HG02884 (cell line): ENCODE measurements around the gene CPT1A.
A peak's percentile ranks its signal among the peaks of the same experiment; 100 is the strongest.

Experiments used
- ATAC-seq: cut with Tn5 transposase; IDR thresholded peaks from one replicate; pipeline ENCODE4 v1.9.1; 2021; ENCODE audit warnings: mild to moderate bottlenecking, moderate library complexity; ENCODE audit not compliant: unreplicated experiment

The CPT1A gene

DNA sequence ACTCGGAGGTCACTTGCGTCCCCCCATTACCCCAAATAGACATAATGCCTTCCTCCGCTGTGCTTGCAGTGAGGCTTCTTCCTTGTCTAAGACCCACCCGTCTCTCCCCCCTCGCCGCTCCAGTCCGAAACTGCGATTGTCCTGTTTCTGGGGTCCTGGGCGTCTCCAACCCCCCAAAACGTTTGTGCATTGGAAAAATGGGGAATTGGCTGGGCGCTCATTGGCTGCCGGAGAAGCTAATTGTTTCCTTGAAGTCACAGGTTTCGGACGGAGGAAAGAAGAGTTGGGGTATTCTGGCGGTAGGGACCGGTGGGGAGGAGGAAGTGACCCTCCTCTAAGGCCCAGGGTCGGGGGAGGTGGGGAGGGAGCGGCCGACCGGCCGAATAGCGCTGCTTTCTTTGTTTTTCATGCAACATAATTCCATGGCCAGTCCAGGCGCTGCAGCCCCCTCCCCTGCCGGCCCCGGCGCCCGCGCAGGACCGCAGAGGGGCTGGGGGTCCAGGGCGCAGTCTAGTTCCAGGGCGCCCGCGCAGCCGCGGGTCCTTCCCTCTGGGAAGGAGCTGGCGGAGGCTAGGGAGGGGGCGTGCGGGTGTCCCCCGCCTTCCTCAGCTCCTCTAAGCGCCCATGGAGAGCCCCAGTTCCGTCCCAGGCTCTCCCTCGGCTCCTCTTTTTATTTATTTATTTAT is 12.7 kb upstream of the CPT1A start:
- no peak for ATAC-seq

DNA sequence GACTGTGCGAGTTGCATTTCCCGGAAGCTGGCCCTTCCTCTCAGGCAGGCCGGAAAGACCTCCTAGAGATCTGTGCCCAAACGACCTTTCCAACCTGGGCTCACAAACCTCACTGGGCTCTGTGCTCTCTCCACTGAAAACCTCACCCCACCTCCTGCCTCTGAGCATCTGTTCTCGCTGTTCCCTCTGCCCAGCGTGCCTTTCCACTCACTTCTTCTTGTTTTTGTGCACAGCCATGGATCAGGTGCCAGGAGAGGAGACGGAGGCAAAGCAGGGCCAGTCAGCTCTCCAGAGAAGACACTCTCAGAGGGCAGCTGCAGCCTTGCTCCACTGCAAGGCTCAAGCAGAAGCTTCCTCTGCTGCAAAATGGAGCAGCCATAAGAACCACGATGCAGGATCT is 10.9 kb upstream of the CPT1A start:
- no peak for ATAC-seq

DNA sequence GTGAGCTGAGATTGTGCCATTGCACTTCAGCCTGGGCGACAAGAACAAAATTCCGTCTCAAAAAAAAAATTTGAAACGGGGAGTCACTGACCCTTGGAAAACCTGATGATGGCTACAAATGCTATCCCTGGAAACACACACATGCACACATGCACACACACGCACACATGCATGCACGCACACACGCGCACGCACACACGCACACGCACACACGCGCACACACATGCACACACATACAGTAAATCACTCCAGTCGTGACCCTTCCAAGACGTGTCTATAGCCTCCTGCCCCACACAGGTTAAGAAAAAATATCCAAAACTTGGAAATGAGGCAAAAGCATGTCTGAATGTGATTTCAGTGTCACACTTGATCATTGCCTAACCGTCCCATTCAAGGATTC is 6.7 kb upstream of the CPT1A start:
- ATAC-seq: no peak

DNA sequence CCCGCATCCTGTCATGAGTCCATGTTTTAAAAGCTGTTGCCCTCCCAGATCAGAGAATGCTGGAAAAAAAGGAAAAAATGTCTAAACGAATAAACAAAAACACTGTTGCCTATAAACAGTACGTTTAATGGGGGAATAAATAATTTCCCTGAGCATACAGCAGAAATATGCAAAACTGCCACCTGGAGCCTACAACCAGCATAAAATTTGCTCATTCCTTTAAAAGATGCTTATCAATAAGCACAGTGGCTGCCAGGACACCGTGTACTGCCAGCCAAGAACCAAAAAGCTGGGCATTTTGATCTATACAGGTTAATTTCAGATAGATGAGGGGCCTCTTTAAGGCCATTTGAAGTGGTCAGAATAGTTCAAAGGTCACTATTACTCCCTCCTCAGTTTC is 5.7 kb upstream of the CPT1A start:
- ATAC-seq: no peak

DNA sequence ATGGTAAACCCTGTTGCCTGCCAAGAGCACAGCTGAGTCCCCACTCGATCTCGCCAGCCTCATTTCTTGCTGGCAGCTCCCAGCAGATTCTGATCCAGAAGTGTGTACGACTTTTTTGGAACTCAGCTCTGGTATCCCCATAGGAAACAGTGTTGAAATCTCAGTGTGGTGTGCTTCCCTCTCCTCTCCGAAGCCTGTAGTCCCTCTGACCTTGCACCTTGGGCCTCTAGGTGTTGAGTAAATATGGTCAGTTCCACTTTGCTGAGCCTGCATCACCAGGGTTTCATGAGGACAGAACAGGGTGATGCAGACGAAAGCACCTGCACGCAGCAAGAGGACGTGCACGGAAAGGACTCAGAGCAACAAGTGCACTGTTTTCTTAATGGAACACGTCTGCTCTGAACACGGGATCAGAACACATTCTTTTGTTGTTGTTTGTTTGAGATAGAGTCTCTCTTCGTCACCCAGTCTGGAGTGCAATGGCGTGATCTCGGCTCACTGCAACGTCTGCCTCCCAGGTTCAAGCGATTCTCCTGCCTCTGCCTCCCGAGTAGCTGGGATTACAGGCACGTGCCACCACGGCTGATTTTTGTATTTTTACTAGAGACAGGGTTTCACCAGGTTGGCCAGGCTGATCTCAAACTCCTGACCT is 3.8 kb upstream of the CPT1A start:
- no peak for ATAC-seq

DNA sequence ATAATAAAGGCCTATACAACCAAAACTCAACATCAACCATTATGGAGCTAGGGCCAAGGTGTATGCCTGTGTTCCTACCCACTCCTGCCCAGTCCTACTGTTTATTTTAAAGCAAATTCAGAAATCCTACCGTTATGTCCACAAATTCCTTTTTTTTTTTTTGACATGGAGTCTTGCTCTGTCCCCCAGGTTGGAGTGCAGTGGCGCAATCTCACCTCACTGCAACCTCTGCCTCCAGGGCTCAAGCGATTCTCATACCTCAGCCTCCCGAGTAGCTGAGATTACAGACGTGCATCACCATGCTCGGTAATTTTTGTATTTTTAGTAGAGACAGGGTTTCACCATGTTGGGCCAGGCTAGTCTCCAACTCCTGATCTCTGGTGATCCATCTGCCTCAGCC is 3.1 kb upstream of the CPT1A start:
- no peak for ATAC-seq

DNA sequence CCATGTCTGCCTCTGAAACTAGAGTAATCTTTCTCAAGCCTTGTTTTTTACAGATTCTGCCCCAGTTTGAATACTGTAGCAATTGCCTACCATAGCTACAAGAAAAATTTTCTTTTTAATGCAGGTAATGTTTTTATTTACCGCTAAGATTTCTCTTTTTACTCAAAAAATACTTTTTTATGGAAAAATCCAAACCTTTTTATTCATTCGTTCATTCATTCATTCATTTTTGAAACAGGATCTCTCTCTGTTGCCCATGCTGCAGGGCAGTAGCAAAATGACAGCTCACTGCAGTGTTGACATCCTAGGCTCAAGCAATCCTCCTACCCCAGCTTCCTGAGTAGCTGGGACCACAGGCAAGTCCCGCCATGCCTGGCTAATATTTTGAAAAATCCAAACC is 2.7 kb upstream of the CPT1A start:
- ATAC-seq: no peak

DNA sequence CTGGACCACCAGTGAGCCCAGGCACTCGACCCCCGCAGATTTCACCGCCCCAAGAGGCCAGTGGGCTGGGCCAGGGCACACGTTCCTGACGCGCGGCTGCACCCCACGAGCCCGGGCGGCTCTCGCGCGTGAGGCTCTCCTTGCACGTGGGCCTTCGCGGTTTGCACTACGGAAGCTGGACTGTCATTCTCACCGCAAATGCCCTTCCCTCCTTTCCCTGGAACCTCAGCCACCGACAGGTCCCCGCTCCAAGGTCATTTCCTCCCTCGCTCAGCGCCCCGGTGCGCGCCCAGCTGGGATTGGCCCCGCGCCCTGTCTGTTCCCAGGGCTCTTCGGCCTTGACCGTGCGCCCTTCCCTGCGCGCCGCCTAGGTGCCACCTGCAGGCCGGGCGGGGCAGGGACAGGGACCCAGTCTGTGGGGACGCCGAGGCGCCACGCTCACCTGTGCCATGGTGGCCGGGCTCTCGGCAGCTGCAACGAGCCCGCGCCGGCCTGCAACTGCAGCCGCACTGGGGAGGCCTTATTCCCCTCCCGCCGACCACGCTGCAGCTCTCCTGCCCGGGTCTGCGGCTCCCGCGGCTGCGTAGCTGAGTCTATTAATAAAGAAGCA is 2.1 kb upstream of the CPT1A start:
- ATAC-seq: no peak

DNA sequence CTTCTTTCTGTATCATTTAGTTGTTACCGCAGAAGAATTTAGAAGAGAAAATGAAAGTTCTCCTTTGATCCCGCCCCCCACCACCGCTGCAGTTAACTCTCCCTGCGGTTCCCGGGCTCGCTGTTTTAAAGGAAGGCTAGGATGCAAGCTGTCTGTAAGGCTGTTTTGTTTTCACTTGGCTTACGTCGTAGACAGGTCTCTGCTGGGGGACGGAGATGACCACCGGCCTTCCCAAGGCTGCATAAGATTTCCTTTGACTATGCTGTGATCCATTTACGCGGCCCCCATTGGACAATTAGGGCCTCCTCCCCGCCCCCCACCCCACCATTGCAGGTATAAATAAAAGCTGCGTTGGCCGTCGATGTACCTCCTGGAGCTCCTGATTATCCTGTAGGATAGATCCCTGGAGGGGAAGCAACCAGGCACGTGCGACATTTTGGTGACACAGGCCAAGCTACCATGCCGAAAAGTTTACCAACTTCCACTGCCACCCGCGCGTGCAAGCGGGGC is 1.4 kb upstream of the CPT1A start:
- no peak for ATAC-seq

DNA sequence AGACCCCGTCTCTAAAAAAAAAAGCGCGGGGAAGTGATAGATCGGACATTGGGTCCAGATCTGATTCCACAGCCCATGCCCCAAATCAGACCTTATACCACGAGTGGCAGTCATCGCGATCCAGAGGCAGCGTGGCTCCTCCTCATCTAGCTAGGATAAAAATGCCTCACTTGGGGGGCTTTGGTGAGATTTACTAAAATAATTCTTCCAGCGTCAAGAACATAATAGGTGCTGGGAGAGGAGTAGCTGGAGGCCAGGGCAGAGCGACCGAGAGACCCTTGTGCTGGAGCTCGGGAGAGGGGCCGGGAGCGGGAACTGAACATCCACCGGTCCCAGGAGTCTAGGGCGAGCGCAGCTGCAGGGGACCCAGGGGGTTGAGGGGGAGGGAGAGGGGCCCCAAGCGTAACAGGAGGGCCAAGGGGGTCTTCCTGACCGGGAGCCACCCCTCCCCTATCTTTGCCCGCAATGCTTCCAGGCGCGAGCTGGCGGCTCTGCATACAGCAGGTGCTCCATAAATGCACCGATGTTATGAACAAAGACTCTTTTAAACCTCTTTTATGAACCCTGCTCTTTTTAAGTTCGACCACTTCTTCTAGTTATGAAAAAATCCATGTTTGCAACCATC is 823 bp upstream of the CPT1A start:
- ATAC-seq: no peak

DNA sequence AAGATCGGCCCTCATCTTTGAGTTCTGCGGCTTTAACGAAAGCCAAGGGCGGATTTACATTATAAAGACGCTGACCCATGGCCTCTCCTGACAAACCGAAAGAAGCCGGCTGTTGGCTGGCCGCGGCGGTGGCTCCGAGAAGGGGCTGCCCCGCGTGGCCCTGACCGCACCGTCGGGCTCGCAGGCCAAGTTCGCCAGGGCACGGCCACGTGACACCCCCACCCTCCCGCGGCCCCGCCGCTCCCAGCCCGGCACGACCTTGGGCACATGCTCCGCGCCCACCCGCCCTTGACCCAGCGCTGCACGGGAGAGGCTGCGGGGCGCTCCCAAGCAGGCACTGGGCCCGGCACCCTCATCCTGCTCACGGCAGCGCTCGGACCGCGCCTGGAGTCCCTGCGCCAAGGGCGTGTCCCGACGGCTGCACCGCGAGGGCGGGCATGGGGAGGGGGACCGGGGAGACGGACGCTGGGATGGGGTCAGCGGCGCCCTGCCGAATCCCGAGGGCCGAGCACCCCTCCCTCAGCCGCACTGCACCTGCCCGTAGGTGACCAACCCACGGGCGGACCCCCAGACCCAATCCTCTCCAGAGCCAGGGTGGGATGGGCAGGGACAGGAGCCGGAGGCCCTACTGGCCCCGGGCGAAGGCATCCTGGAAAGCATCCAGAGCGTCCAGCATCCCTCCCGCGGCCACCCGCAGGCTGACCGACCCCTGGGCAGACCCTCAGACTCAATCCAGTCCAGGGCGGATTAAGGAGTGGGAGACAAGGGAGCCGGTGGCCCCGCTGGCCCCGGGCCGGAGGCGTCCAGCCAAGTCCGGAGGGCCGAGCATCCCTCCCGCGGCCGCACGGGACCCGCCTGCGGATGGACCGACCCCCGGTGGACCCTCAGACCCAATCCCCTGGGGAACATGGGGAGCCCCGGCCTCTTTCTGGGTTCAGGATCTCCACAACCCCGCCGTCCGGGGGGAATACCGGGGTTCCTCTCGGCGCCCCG is 759 bp downstream of the CPT1A start:
- no peak for ATAC-seq

DNA sequence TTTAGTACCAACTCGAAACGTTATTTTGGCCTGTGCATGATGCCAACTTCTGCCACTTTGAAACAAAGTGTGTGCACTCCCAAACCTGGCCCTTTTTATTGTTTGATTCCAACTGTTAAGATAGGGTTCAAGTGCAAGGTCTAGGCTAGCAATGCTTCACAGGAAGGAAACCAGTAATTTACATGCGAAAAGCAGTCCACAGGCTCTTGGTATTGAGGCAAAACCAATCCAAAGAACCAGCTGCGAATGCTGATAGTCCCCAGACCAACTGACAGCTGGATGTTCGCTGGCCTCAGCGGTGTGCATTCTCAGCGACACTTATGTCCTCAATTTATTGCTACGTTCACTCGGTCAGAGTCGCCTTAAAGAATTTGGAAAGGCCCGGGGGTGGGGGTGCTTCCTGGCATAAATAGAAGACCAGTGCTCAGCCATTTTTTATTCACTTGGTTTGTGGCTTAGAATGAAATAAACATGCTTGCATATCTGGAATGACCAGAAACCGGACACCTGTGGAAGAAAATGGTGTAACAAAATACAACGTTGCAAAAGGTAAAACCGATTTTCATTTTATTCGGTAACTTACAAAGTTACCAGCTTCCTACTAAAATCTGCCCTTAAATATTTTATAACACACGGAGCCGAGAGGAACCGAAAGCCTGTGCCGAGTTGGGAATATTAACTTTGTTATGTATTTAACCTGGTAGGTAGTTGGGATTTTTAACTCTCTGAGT is 1.6 kb downstream of the CPT1A start:
- no peak for ATAC-seq

DNA sequence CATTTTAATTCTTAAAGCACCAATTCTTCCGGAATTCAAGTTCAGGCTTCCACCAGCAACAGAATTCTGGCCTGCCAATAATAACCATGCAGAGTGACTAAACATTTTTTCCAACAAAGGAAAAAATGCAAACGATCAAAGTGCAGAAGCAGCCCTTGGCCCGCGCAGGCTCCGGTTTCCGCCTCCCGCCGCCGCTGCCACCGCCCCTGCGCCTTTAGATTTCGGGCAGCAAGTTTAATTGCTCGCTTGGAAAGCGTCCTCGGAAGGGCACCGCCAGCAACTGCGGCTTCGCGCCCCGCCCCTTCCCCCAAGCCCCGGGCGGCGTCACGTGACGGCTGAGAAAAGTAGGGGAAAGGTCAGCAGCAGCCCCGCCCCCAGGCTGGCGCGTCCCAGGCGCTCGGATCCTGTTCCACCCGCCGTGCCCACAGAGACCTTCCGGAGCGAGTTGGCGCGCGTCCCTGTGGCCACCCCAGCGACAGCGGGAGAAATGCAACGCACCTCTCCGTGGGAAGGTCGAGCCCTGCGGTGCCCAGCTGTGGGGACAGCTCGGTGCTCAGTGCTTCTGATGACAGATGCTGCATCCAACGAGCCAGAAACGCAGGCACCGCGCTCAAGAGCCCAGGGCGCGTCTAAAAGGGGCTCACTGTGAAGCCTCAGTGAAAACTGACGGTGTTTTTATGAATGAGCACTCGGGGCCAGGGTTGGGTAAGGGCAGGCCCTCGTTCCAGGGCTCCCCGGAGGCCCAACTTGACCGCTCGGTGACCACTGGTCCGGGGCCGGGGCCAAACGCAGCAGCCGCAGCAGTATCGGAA is 2.5 kb downstream of the CPT1A start:
- peak; percentile 35 for ATAC-seq

DNA sequence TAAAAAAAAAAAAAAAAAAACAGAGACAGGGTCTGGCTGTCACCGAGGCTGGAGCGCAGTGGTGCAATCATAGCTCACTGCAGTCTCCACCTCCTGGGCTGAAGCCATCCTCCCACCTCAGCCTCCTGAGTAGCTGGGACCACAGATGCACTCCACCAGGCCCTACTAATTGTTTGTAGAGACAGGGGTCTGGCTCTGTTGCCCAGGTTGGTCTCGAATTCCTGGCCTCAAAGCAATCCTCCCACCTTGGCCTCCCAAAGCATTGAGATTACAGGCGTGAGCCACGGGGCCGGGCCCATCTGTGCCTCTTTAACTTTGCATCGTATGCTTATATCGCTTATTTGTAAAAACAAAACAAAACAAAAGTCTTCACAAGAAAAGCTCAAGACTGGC is 3.1 kb downstream of the CPT1A start:
- no peak for ATAC-seq

DNA sequence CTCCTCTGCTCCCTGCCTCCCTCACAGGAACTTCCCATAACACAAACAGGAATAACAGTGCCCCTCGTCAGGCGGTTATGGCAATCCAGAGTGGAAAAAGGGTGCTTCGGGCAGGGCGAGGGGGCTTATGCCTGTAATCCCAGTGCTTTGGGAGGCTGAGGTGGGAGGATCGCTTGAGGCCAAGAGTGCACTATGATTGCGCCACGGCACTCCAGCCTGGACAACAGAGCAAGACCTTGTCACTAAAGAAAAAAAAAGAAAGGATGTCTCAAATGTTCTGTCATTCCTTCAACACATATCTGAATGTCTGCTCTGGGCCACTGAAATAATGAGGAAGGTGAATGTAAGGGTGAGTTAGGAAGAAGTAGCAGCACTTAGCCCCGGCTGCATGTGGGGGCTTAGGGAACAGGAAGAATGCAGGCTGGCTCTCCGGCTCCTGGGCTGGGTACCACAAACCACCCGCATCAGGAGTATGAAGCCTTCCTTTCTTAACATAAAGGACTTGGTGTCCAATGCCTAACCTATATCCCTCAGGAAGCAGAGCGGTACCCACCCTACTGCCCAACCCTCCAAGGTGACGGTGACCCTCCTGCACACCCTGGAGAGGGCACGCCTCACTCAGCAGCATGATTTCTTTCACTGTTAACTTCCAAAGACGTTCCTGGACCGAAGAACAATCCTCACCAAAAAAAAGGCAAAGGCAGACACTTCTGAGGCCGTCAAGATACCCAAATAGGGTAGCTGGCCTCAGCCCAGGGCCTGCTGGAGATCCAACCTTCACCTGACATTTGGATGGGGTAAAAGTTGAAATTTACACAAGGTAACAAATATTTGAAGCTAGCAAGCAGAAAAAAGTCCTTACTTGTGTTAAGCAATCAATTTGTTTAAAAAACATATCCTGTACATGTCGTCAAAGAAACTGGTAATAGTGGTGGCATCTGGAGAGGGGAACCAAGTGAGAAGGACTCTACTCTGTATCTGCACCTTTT is 3.8 kb downstream of the CPT1A start:
- no peak for ATAC-seq

DNA sequence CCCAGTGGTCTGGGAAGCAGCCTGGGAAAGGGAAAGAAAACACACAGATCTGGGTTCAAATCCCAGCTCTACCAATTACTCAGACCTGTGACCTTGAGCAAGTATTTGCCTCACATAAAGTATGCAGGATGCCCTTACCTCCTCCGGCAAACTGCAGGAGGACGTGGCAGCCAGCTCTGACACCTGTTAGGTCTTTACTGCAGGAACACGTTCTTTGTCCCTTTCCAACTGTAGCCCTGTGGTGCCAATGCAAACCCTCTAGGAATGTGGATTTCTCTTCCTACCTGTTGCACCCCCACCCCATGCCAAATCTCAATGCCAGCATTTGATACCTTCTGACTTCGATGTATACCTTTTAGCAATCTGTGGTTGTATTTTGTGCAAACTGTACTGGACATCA is 6.0 kb downstream of the CPT1A start:
- no peak for ATAC-seq

DNA sequence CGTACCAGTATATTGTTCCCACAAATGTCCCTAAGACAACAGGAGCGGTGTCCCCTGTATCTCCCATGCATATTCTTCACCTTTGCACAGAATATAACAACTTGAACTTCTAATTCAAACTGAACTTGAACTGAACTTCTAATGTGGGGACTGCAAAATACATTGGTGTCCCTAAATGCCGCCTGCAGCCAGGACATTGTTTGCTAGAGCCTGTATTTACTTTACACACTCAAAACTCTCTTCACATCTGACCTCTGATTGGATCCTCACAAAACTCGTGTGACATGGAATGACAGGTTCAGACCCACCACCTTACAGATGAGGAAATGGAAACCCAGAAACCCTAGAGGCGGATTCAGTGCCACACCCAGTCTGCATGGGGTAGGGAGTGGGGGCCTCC is 6.4 kb downstream of the CPT1A start:
- no peak for ATAC-seq
